Esophagus (tissue), 2 donors: ENCODE data around the gene AUTS2. TPM values are rescaled to one million over a fixed set of nuclear protein-coding genes. Genes with fewer than 3 reads are reported as not detected.

Experiments
- H3K27ac ChIP-seq, 2 donors: one replicate each; pipeline ENCODE4 v1.5.1; 2013; ENCODE audit warnings: low read depth in 2 of 2, mild to moderate bottlenecking in 2 of 2, inconsistent platforms in 1 of 2, low read length in 1 of 2, moderate library complexity in 1 of 2
- H3K27me3 ChIP-seq, 2 donors: one replicate each; pipeline ENCODE4 v1.6.1; 2013; ENCODE audit warnings: low read length in 2 of 2, control low read depth in 1 of 2, mild to moderate bottlenecking in 1 of 2; ENCODE audit not compliant: insufficient read depth in 2 of 2, control insufficient read depth in 1 of 2
- H3K36me3 ChIP-seq, 2 donors: one replicate each; pipeline ENCODE4 v1.6.1; 2013; ENCODE audit warnings: low read length in 1 of 2; ENCODE audit not compliant: control insufficient read depth in 2 of 2, insufficient read depth in 2 of 2
- H3K4me1 ChIP-seq, 2 donors: one replicate each; pipeline ENCODE4 v1.6.1; 2013; ENCODE audit warnings: low read length in 1 of 2; ENCODE audit not compliant: control insufficient read depth in 2 of 2, insufficient read depth in 2 of 2
- H3K4me3 ChIP-seq, 2 donors: one replicate each; pipeline ENCODE4 v1.5.1; 2013; ENCODE audit warnings: low read length in 2 of 2, mild to moderate bottlenecking in 2 of 2, low read depth in 1 of 2, moderate library complexity in 1 of 2
- H3K9me3 ChIP-seq, 2 donors: one replicate each; pipeline ENCODE4 v1.6.1; 2013; ENCODE audit warnings: mild to moderate bottlenecking in 2 of 2, low read depth in 1 of 2, low read length in 1 of 2, moderate library complexity in 1 of 2; ENCODE audit not compliant: control insufficient read depth in 2 of 2, insufficient read depth in 1 of 2
- WGBS, 2 donors: extraction: QIAGEN DNeasy Blood & Tissue Kit; methylation state at CpG; one replicate each; pipeline ENCODE4 v1.1.7; 2013; 5-methylcytosine and 5-hydroxymethylcytosine counted together
- polyA plus RNA-seq, 2 donors: library from polyadenylated mRNA; stranded (reverse); fragments of 200-250 nt; gene quantifications; one replicate each; pipeline ENCODE4 v1.2.3, GENCODE V29; 2013
- donor health status: healthy with polysubstance abuse.
- donor health status: Bipolar disorder and iron deficiency.

The AUTS2 gene
- polyA plus RNA-seq, 2 donors, result 8.3 to 15.6 TPM

DNA sequence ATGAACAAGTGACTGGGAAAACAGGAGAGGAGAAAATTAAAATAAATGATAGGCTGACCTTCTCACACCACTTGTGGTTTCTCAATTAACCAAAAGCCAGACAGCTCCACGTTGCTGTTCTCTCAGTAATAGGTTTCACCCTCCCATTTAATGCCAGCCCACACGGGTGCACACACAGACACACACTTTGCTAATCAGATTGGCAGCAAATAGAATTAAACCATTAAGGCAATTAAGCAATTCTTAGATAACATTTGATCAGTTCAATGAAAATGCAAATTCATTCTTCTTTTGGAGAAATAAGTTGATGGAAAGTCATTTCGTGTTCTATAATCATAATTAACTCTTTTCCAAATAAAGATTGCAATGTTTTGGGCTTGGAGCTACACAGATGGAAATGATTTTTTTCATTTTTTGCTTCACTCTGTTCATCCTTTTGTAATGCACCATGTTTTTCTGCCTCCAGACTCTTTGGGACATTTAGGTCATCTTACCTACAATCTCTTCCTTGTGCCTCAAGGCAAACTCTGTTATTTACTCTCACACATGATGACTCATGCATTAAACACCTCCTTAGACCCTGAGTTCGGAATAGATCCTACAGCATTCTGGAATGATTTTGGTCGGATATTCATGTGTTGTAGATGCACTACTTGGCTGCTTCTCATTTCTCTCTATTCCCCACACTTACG lies 700.7 kb downstream of the AUTS2 start:
- H3K9me3 ChIP-seq, result no peaks in the 10 kb centered on the region
- no peak overlapping the region for H3K4me3 ChIP-seq
- H3K27ac ChIP-seq, result no peak overlapping the region
- H3K36me3 ChIP-seq, result no peaks in the 10 kb centered on the region
- H3K27me3 ChIP-seq, result no peaks in the 10 kb centered on the region
- H3K4me1 ChIP-seq, result no peaks in the 10 kb centered on the region
- 62 to 65% methylated on average over 6 of the region's 6 CpGs for WGBS, 2 donors

DNA sequence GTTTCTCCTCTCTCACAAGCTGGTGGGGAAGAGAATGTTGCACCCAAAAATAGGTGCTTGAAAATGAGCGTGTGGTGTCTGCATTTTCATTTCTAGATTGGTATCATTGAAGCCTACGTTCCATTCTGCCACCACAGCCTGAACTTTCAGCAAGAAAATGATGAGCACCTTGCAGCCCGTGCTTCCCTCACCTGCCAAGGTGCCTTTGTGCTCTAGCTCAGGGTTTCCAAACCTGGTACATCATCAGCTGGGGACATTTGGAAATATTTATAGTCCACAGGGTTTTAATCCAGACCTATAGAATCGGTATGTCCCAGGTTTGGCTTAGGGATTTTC lies 701.2 kb downstream of the AUTS2 start:
- H3K4me1 ChIP-seq, result no peaks in the 10 kb centered on the region
- no peaks in the 10 kb centered on the region for H3K9me3 ChIP-seq
- no peaks in the 10 kb centered on the region for H3K36me3 ChIP-seq
- WGBS, 2 donors, result 87% methylated on average over 4 of the region's 4 CpGs
- no peak overlapping the region for H3K4me3 ChIP-seq
- H3K27me3 ChIP-seq, result no peaks in the 10 kb centered on the region
- no peak overlapping the region for H3K27ac ChIP-seq

DNA sequence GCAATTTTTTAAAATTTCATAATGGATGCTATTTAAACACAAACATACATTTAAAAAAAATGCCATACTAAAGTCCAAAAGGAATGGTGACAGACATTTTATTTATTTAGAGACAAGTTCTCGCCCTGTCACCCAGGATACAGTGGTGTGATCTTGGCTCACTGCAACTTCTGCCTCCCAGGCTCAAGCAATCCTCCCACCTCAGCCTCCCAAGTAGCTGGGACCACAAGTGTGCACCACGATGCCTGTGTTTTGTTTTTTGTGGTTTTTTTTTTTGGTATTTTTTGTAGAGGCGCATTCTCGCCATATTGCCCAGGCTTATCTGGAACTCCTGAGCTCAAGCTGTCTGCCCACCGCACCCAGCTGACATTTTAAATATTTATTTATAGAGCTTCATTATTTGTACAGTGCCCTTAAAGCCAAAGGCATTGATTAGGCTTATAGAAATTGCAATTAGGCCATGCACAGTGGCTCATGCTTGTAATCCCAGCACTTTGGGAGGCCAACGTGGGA lies 703.5 kb downstream of the AUTS2 start:
- 82 to 85% methylated on average over 6 of the region's 6 CpGs for WGBS, 2 donors
- no peaks in the 10 kb centered on the region for H3K27me3 ChIP-seq
- no peaks in the 10 kb centered on the region for H3K36me3 ChIP-seq
- H3K4me1 ChIP-seq, result no peaks in the 10 kb centered on the region
- no peak overlapping the region for H3K27ac ChIP-seq
- H3K4me3 ChIP-seq, result no peak overlapping the region
- no peaks in the 10 kb centered on the region for H3K9me3 ChIP-seq

GRCh38 chr7:70303309-70303708 lies 705.0 kb downstream of the AUTS2 start:
- H3K27ac ChIP-seq, result no peak overlapping the region
- H3K9me3 ChIP-seq, result no peaks in the 10 kb centered on the region
- H3K27me3 ChIP-seq, result no peaks in the 10 kb centered on the region
- no peaks in the 10 kb centered on the region for H3K36me3 ChIP-seq
- H3K4me1 ChIP-seq, result no peaks in the 10 kb centered on the region
- WGBS, 2 donors, result 82 to 97% methylated on average over 7 of the region's 7 CpGs
- H3K4me3 ChIP-seq, result no peak overlapping the region

DNA sequence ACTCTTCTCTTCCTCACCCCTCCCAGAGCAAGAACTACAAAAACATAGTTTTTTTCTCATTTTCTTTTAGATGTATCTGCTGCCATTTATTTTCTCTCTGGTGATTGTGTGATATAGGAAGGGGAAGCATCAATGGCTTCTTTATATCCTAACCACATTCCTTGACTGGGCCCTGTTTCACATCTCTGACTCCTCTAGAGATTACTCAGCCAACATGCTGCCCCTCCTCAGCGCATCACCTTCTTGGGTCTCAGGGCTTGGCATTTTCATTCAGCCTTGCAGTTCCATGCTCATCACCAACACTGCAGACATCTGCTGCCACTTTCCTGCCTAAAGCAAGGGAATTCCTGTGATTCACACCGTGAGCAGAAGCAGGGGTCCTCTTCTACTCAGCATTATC lies 705.5 kb downstream of the AUTS2 start:
- no peak overlapping the region for H3K27ac ChIP-seq
- 94 to 95% methylated on average over 2 of the region's 2 CpGs for WGBS, 2 donors

GRCh38 chr7:70306173-70306572 lies 707.9 kb downstream of the AUTS2 start:
- no peaks in the 10 kb centered on the region for H3K36me3 ChIP-seq
- H3K9me3 ChIP-seq, result no peaks in the 10 kb centered on the region
- no peaks in the 10 kb centered on the region for H3K4me1 ChIP-seq
- WGBS, 2 donors, result 83 to 87% methylated on average over 2 of the region's 2 CpGs
- no peaks in the 10 kb centered on the region for H3K27me3 ChIP-seq
- H3K4me3 ChIP-seq, result no peak overlapping the region
- H3K27ac ChIP-seq, result no peak overlapping the region

More for the DNA sequence above, 705.5 kb downstream of the AUTS2 start:
- Histone ChIP-seq H3K9me3 (no peaks in the 10 kb centered on the region), H3K27me3 (no peaks in the 10 kb centered on the region), H3K4me3 (no peak overlapping the region), H3K4me1 (no peaks in the 10 kb centered on the region), H3K36me3 (no peaks in the 10 kb centered on the region)

GRCh38 chr7:70307544-70308106 lies 709.4 kb downstream of the AUTS2 start:
- H3K27me3 ChIP-seq, result no peaks in the 10 kb centered on the region
- 76 to 79% methylated on average over 3 of the region's 3 CpGs for WGBS, 2 donors

DNA sequence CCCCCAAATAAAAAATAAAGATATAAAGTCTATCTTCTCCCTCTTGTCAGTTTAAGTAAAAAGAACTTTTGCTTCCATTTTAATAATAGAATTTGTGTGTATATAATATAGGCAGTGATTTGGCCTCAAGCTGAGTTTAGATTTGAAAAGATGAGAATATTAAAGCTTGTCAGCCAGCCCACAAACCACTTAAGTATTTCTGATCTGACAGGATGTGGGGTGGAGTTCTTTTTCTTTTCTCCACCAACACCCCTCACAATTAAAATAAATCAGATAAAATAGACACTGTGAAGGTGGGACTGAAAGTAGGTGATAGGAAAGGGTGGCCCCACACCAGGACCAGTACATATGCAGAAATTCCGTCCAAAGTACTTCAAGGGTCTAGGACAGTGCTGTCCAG lies 714.1 kb downstream of the AUTS2 start:
- no peaks in the 10 kb centered on the region for H3K36me3 ChIP-seq
- no peaks in the 10 kb centered on the region for H3K4me1 ChIP-seq
- 70 to 80% methylated on average over 1 of the region's 1 CpG for WGBS, 2 donors
- no peak overlapping the region for H3K27ac ChIP-seq
- H3K9me3 ChIP-seq, result no peaks in the 10 kb centered on the region
- no peaks in the 10 kb centered on the region for H3K27me3 ChIP-seq
- H3K4me3 ChIP-seq, result no peak overlapping the region

More at GRCh38 chr7:70307544-70308106, 709.4 kb downstream of the AUTS2 start:
- Histone ChIP-seq H3K27ac (no peak overlapping the region), H3K9me3 (no peaks in the 10 kb centered on the region), H3K36me3 (no peaks in the 10 kb centered on the region), H3K4me3 (no peak overlapping the region), H3K4me1 (no peaks in the 10 kb centered on the region)

GRCh38 chr7:70313271-70313670 lies 715.0 kb downstream of the AUTS2 start:
- peaks cover 0 to 2% of the 10 kb centered on the region in 2 donors for H3K4me1 ChIP-seq
- 91 to 92% methylated on average over 3 of the region's 3 CpGs for WGBS, 2 donors
- H3K9me3 ChIP-seq, result no peaks in the 10 kb centered on the region

GRCh38 chr7:70313687-70314086 lies 715.4 kb downstream of the AUTS2 start:
- Histone ChIP-seq H3K4me1 (peaks cover 0 to 2% of the 10 kb centered on the region in 2 donors), H3K36me3 (no peaks in the 10 kb centered on the region), H3K9me3 (no peaks in the 10 kb centered on the region), H3K4me3 (no peak overlapping the region), H3K27ac (no peak overlapping the region), H3K27me3 (no peaks in the 10 kb centered on the region)
- WGBS, 2 donors, result 84 to 94% methylated on average over 10 of the region's 10 CpGs

More at GRCh38 chr7:70313271-70313670, 715.0 kb downstream of the AUTS2 start:
- Histone ChIP-seq H3K27ac (no peak overlapping the region), H3K36me3 (no peaks in the 10 kb centered on the region), H3K4me3 (no peak overlapping the region), H3K27me3 (no peaks in the 10 kb centered on the region)
